ENCODE measurements around the gene TUBB4A.
A peak's percentile ranks its signal among the peaks of the same experiment; 100 is the strongest.

The TUBB4A gene

DNA sequence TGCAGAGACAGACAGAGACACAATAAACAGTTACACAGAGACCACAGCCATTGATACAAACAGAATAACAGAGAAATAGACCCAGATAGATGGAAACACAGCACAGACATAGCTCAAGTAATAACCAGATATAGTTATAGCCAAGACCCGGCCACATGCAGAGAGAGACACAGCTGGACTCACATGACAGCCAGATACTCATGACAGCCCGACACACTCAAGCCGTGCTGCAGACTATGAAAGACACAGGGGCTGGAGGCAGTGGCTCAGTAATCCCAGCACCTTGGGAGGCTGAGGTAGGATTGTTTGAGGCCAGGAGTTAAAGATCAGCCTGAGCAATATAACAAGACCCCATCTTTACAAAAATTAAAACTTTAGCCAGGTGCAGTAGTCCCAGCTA, 18.9 kb downstream of the TUBB4A start:
- in situ Hi-C loops (cut with HindIII; ENCODE audit: low sequenced_read_pairs) = no loop called here
- DNase-seq (ENCODE audit: low read depth) = no peak

DNA sequence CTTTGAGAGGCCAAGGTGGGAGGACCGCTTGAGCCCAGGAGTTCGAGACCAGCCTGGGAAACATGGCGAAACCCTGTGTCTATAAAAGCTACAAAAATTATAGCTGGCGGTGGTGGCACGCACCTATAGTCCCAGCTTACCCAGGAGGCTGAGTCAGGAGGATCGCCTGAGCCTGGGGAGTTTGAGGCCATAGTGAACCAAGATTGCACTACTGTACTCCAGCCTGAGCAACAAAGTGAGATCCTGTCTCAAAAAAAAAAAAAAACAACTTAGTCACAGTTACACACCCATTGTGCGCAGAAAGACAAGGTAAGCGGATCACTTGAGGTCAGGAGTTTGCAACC, 19.8 kb downstream of the TUBB4A start:
- in situ Hi-C loops (cut with HindIII; ENCODE audit: low sequenced_read_pairs) = no loop called here
- no peak for DNase-seq (ENCODE audit: low read depth)
- no peak overlapping the region for H3K4me3 ChIP-seq (ENCODE audit: low read depth, low read length)
- TF ChIP-seq, protein P1, sequence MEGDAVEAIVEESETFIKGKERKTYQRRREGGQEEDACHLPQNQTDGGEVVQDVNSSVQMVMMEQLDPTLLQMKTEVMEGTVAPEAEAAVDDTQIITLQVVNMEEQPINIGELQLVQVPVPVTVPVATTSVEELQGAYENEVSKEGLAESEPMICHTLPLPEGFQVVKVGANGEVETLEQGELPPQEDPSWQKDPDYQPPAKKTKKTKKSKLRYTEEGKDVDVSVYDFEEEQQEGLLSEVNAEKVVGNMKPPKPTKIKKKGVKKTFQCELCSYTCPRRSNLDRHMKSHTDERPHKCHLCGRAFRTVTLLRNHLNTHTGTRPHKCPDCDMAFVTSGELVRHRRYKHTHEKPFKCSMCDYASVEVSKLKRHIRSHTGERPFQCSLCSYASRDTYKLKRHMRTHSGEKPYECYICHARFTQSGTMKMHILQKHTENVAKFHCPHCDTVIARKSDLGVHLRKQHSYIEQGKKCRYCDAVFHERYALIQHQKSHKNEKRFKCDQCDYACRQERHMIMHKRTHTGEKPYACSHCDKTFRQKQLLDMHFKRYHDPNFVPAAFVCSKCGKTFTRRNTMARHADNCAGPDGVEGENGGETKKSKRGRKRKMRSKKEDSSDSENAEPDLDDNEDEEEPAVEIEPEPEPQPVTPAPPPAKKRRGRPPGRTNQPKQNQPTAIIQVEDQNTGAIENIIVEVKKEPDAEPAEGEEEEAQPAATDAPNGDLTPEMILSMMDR (IDR thresholded peaks at IDR 0.05; ENCODE audit: low read depth, low read length, missing control alignments) = no peak

More for the DNA sequence above, 18.9 kb downstream of the TUBB4A start:
- TF ChIP-seq, protein P1 (IDR thresholded peaks at IDR 0.05; ENCODE audit: low read depth, low read length, missing control alignments) = no peak
- H3K4me3 ChIP-seq (ENCODE audit: low read depth, low read length) = no peak overlapping the region

DNA sequence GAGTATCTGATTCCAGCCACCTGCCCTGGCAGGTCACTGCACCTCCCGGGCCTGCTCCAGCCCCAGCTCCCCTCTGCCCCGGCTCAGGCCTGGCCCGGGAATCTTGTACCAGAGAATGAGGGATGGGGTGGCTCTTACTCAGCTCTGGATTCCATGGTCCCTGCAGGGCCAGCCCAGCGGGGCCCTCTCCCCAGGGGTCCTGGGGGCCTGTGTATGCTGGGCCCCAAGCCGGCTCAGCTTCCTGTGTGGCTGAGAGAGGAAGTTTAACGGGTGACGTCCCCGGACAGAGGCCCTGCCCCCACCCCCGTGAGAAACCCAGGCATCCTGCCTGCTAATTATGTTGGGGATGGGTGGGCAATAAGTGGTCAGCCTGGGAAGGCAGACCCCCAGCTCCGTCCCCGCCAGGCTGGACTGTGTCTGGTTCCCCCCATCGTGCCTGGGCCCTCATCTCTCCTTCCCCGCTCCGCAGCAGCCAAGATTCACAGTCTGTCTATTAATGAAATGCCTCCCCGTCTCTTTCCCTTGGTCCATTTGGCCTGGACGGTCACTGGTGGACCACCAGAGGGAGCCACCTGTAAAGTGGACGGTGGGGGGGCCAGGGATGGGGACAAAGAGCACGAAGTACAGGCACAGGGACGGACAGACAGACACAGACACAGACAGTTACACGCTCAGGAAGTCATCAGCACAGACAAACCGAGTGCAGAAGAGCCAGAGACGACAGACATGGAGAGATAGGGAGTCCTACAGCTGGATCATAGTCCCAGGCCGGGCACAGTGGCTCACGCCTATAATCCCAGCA, 20.4 kb downstream of the TUBB4A start, which contains the start of gene DENND1C:
DENND1C (minus strand) TSS at position 247 of the 802 bp plus-strand sequence; CDS start at position 155, 92 bp downstream.
- in situ Hi-C loops (cut with HindIII; ENCODE audit: low sequenced_read_pairs) = no loop called here
- H3K4me3 ChIP-seq (ENCODE audit: low read depth, low read length) = no peak within 1 kb of the TSS
- DNase-seq (ENCODE audit: low read depth) = no peak
- TF ChIP-seq, protein P1 (IDR thresholded peaks at IDR 0.05; ENCODE audit: low read depth, low read length, missing control alignments) = peak; percentile 64

DNA sequence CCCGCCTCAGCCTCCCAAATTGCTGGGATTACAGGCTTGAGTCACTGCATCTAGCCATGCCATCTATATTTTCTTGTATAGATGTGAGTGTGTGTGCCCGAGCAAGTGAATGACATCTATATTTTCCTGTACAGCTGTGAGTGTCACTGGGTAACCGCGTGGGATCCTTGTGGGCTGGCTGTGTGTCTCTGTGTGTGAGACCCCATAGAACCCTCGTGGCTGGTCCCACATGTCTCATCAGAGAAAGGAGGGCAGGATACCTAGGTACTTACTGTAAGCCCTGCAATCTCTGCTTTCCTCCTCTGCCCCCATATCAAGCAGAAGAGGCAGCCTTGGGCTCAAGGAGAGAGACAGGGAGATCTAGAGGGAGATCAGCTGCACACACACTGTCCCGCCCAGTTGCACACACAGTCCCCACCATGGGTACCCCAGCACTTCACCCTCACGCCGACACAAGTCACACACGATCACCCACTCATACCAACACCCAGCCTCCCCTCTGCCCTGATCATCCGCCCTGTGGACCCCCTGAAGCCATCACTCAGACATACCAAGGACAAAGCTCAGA, 21.2 kb downstream of the TUBB4A start:
- no peak overlapping the region for H3K4me3 ChIP-seq (ENCODE audit: low read depth, low read length)
- in situ Hi-C loops (cut with HindIII; ENCODE audit: low sequenced_read_pairs) = no loop called here
- no peak for DNase-seq (ENCODE audit: low read depth)
- TF ChIP-seq, protein P1 (IDR thresholded peaks at IDR 0.05; ENCODE audit: low read depth, low read length, missing control alignments) = no peak

- H3K4me3 ChIP-seq (ENCODE audit: low read depth, low read length) = no peak overlapping the region
- TF ChIP-seq, protein P1 (IDR thresholded peaks at IDR 0.05; ENCODE audit: low read depth, low read length, missing control alignments) = no peak
- no peak for DNase-seq (ENCODE audit: low read depth)
- in situ Hi-C loops (cut with HindIII; ENCODE audit: low sequenced_read_pairs) = no loop called here
Observed at GRCh38 chr19:6479836-6480398, 22.2 kb downstream of the TUBB4A start.

DNA sequence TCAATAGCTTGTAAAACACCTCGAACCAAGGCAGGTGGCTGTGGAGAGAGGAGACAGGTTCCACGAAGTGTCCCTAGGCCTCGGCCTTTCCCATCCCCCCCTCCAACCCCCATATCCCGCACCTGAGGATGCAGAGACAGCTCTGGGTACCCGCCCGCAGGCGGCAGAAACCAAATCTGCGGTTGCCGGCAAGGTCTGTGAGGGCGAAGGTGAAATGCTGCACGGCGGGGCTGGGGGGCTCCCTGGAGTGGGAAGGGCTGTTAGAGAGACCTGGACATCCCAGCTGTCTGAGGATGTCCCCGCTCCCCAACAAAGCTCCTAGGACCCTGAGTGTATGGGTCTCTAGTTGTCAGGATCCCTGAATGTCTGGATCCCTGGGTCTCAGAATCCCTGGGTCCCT, 23.3 kb downstream of the TUBB4A start:
- no peak overlapping the region for H3K4me3 ChIP-seq (ENCODE audit: low read depth, low read length)
- in situ Hi-C loops (cut with HindIII; ENCODE audit: low sequenced_read_pairs) = no loop called here
- TF ChIP-seq, protein P1 (IDR thresholded peaks at IDR 0.05; ENCODE audit: low read depth, low read length, missing control alignments) = no peak
- DNase-seq (ENCODE audit: low read depth) = no peak
